ENCODE data around the gene CDAN1.

Gene CDAN1, protein sequence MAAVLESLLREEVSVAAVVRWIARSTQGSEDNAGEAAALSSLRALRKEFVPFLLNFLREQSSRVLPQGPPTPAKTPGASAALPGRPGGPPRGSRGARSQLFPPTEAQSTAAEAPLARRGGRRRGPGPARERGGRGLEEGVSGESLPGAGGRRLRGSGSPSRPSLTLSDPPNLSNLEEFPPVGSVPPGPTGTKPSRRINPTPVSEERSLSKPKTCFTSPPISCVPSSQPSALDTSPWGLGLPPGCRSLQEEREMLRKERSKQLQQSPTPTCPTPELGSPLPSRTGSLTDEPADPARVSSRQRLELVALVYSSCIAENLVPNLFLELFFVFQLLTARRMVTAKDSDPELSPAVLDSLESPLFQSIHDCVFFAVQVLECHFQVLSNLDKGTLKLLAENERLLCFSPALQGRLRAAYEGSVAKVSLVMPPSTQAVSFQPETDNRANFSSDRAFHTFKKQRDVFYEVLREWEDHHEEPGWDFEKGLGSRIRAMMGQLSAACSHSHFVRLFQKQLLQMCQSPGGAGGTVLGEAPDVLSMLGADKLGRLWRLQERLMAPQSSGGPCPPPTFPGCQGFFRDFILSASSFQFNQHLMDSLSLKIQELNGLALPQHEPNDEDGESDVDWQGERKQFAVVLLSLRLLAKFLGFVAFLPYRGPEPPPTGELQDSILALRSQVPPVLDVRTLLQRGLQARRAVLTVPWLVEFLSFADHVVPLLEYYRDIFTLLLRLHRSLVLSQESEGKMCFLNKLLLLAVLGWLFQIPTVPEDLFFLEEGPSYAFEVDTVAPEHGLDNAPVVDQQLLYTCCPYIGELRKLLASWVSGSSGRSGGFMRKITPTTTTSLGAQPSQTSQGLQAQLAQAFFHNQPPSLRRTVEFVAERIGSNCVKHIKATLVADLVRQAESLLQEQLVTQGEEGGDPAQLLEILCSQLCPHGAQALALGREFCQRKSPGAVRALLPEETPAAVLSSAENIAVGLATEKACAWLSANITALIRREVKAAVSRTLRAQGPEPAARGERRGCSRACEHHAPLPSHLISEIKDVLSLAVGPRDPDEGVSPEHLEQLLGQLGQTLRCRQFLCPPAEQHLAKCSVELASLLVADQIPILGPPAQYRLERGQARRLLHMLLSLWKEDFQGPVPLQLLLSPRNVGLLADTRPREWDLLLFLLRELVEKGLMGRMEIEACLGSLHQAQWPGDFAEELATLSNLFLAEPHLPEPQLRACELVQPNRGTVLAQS

DNA sequence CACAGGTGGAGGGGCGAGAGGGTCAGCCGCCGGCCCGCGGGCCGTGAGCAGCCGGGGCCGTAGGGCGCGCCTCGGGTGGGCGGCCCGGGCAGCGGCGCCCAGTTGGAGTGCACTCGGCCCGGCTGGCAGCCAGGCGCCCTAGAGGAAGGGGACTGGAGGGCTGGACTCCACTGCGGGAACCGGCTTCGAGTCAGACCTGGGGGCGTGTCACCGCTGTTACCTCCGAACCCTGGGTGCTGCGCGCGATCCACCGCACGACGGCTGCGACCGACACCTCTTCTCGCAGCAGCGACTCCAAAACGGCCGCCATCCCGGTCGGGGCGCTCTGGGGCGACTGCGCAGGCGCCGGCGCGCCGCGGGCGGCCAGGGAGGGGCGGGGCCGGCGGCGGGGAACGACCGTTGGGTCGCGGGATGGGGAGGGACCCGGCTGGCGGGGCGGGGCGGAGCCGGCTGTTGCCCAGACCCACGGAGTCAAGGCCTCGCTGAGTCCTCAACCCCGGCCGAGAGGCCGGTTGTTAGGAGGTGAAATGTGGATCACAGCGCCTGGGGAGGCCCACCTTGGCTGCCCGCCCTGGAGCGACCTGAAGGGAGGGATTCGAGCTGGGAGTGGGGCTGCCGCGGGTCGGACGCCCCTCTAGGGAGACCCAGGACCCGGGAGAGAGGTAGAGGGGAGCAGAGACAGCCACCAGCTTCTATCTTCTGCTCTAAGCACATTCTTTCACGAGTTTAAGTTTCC is at the start of gene CDAN1:
TSS of gene CDAN1 (minus strand) at position 336 of the 736 bp plus-strand sequence. CDS start at position 310, 26 bp downstream.
- POLR2A ChIA-PET, result interaction anchor here (0.6 kb wide), 1 partner anchor 196 kb away, joined by 3 read pairs; no protein-coding TSS in a partner anchor
- peak; percentile 92 for DNase-seq (ENCODE audit: extremely low spot score)
- CTCF ChIA-PET, result interaction anchor here (0.6 to 2.3 kb wide), 4 partner anchors 10 to 295 kb away, joined by 3 to 8 read pairs (median 3); no protein-coding TSS in a partner anchor
- TF ChIP-seq SP1 (IDR thresholded peaks at IDR 0.05), result no peak

DNA sequence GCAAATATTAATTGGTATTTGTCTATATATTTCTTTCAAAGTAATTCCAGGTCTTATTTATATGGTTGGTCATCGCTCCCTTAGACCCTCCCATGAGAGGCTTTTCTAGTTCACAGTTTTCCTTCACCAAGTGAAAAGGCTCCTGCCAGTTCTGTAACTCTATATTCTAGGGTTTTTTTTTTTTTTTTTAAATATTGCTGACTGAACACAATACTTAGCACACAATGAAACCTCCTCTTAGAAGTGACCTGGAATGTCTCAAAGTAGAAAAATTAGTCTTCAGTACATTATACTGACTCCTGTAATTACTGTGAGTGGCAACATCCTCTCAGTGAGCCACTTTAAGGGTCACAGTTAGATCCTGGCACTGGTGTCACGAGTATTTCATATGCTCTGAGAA is 48.6 kb upstream of the CDAN1 start:
- ChIA-PET CTCF (no interaction called here), POLR2A (no interaction called here)
- TF ChIP-seq NFRKB (IDR thresholded peaks at IDR 0.05), result no peak
- TF ChIP-seq SP1 (IDR thresholded peaks at IDR 0.05), result no peak
- TF ChIP-seq ARNT (IDR thresholded peaks at IDR 0.05), result no peak
- TF ChIP-seq ZNF384 (IDR thresholded peaks at IDR 0.05), result no peak
- no peak for TF ChIP-seq TARDBP (IDR thresholded peaks at IDR 0.05)
- TF ChIP-seq, protein P1, sequence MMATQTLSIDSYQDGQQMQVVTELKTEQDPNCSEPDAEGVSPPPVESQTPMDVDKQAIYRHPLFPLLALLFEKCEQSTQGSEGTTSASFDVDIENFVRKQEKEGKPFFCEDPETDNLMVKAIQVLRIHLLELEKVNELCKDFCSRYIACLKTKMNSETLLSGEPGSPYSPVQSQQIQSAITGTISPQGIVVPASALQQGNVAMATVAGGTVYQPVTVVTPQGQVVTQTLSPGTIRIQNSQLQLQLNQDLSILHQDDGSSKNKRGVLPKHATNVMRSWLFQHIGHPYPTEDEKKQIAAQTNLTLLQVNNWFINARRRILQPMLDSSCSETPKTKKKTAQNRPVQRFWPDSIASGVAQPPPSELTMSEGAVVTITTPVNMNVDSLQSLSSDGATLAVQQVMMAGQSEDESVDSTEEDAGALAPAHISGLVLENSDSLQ (IDR thresholded peaks at IDR 0.05), result no peak
- TF ChIP-seq ELF4 (IDR thresholded peaks at IDR 0.05), result no peak
- no peak for TF ChIP-seq FOXA1 (IDR thresholded peaks at IDR 0.05)
- no peak for TF ChIP-seq FOXM1 (IDR thresholded peaks at IDR 0.05; ENCODE audit: borderline replicate concordance)
- TF ChIP-seq CTBP1 (IDR thresholded peaks at IDR 0.05; ENCODE audit: borderline replicate concordance), result no peak
- no peak for TF ChIP-seq LEF1 (IDR thresholded peaks at IDR 0.05; ENCODE audit: borderline replicate concordance)
- TF ChIP-seq L3MBTL2 (conservative IDR thresholded peaks at IDR 0.05), result no peak
- no peak for TF ChIP-seq FOXK2 (IDR thresholded peaks at IDR 0.05)
- DNase-seq (ENCODE audit: extremely low spot score), result no peak

DNA sequence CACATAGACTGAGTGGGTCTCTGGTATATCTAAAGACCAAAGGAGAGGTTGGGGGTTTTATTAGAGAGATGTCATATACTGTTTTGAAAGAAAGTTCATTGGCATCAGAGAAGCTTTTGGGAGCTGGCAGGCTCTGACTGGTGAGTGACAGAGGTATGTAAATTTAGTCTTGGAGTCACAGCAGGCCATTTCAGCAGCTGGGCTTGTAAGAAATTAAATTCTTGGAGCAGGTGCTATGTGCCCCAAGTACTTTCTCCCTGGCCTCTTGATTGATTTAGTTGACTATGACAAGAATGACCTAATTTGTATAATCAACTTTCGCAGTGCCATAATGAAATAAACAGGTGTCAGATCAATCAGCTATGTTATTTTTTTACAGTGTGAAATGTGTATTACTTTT is 47.8 kb upstream of the CDAN1 start:
- no peak for DNase-seq (ENCODE audit: extremely low spot score)
- no peak for TF ChIP-seq ZNF384 (IDR thresholded peaks at IDR 0.05)
- TF ChIP-seq HDGF (IDR thresholded peaks at IDR 0.05; ENCODE audit: borderline replicate concordance), result no peak
- TF ChIP-seq TARDBP (IDR thresholded peaks at IDR 0.05), result no peak
- no peak for TF ChIP-seq SUZ12 (IDR thresholded peaks at IDR 0.05)
- no peak for TF ChIP-seq FOXA1 (IDR thresholded peaks at IDR 0.05)
- no peak for TF ChIP-seq L3MBTL2 (conservative IDR thresholded peaks at IDR 0.05)
- TF ChIP-seq, protein P1 (IDR thresholded peaks at IDR 0.05), result no peak
- no peak for TF ChIP-seq LEF1 (IDR thresholded peaks at IDR 0.05; ENCODE audit: borderline replicate concordance)
- TF ChIP-seq ARNT (IDR thresholded peaks at IDR 0.05), result no peak
- TF ChIP-seq ELF4 (IDR thresholded peaks at IDR 0.05), result no peak
- no peak for TF ChIP-seq SP1 (IDR thresholded peaks at IDR 0.05)
- no peak for TF ChIP-seq BHLHE40 (IDR thresholded peaks at IDR 0.05; ENCODE audit: borderline replicate concordance)
- no peak for TF ChIP-seq NFRKB (IDR thresholded peaks at IDR 0.05)
- no peak for TF ChIP-seq FOXK2 (IDR thresholded peaks at IDR 0.05)
- ChIA-PET CTCF (interaction anchor here (0.6 kb wide), 1 partner anchor 9 kb away, joined by 3 read pairs; no protein-coding TSS in a partner anchor), POLR2A (no interaction called here)

DNA sequence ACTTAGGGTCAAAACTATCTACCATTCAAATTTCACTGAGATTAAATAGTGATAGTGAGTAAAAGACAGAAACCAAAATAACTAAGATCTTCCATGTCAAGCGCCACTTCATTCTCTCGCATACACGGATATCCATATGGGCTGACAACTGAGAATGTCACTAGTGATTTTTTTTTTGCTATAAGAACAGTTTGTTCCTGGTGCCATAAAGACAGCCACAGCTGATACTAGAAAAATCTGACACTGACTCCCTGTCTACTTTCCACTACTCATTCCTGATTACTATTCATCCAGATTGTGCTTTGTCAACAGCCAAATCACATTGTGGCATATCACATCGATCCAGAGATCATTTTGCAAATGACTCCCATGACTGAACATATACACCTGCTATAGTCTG is 45.8 kb upstream of the CDAN1 start:
- ChIA-PET POLR2A (no interaction called here), CTCF (no interaction called here)
- DNase-seq (ENCODE audit: extremely low spot score), result no peak
- TF ChIP-seq FOXK2 (IDR thresholded peaks at IDR 0.05), result no peak
- TF ChIP-seq ARNT (IDR thresholded peaks at IDR 0.05), result no peak
- TF ChIP-seq SP1 (IDR thresholded peaks at IDR 0.05), result no peak
- TF ChIP-seq LEF1 (IDR thresholded peaks at IDR 0.05; ENCODE audit: borderline replicate concordance), result no peak
- no peak for TF ChIP-seq ZNF384 (IDR thresholded peaks at IDR 0.05)
- TF ChIP-seq ELF4 (IDR thresholded peaks at IDR 0.05), result no peak
- TF ChIP-seq NFRKB (IDR thresholded peaks at IDR 0.05), result no peak
- TF ChIP-seq SUZ12 (IDR thresholded peaks at IDR 0.05), result no peak
- TF ChIP-seq, protein P1 (IDR thresholded peaks at IDR 0.05), result no peak
- no peak for TF ChIP-seq L3MBTL2 (conservative IDR thresholded peaks at IDR 0.05)
- no peak for TF ChIP-seq FOXM1 (IDR thresholded peaks at IDR 0.05; ENCODE audit: borderline replicate concordance)
- no peak for TF ChIP-seq CTBP1 (IDR thresholded peaks at IDR 0.05; ENCODE audit: borderline replicate concordance)
- TF ChIP-seq BHLHE40 (IDR thresholded peaks at IDR 0.05; ENCODE audit: borderline replicate concordance), result no peak
- no peak for TF ChIP-seq HDGF (IDR thresholded peaks at IDR 0.05; ENCODE audit: borderline replicate concordance)
- TF ChIP-seq TARDBP (IDR thresholded peaks at IDR 0.05), result no peak
- TF ChIP-seq FOXA1 (IDR thresholded peaks at IDR 0.05), result no peak

DNA sequence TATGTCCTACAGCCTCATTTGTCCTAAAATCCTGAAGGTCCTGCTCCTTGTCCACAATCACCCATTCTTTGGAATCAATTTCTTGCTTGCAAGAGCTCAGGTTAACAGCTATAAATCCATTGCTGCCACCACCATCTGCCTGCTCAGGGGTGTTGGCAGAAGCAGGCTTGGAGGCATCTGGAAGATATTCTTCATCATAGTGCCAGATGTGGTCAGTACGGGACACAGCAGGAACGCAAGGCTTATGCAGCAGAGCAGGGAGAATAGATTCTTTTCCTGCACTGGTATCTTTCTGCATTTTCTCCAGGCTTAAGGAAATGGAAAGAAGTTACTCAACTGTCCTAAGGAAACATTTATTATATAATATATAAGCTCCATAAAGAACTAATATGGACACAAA is 38.5 kb upstream of the CDAN1 start:
- no peak for DNase-seq (ENCODE audit: extremely low spot score)
- ChIA-PET CTCF (interaction anchor here (0.6 kb wide), 1 partner anchor 9 kb away, joined by 3 read pairs; no protein-coding TSS in a partner anchor), POLR2A (no interaction called here)
- TF ChIP-seq LEF1 (IDR thresholded peaks at IDR 0.05; ENCODE audit: borderline replicate concordance), result no peak
- TF ChIP-seq, protein P1 (IDR thresholded peaks at IDR 0.05), result no peak
- TF ChIP-seq CTBP1 (IDR thresholded peaks at IDR 0.05; ENCODE audit: borderline replicate concordance), result no peak
- TF ChIP-seq ARNT (IDR thresholded peaks at IDR 0.05), result no peak
- TF ChIP-seq NFRKB (IDR thresholded peaks at IDR 0.05), result no peak
- TF ChIP-seq TARDBP (IDR thresholded peaks at IDR 0.05), result no peak
- no peak for TF ChIP-seq SUZ12 (IDR thresholded peaks at IDR 0.05)
- TF ChIP-seq BHLHE40 (IDR thresholded peaks at IDR 0.05; ENCODE audit: borderline replicate concordance), result no peak
- no peak for TF ChIP-seq HDGF (IDR thresholded peaks at IDR 0.05; ENCODE audit: borderline replicate concordance)
- no peak for TF ChIP-seq FOXA1 (IDR thresholded peaks at IDR 0.05)
- no peak for TF ChIP-seq ZNF384 (IDR thresholded peaks at IDR 0.05)
- no peak for TF ChIP-seq L3MBTL2 (conservative IDR thresholded peaks at IDR 0.05)
- no peak for TF ChIP-seq FOXK2 (IDR thresholded peaks at IDR 0.05)
- TF ChIP-seq ELF4 (IDR thresholded peaks at IDR 0.05), result no peak
- TF ChIP-seq SP1 (IDR thresholded peaks at IDR 0.05), result no peak
- TF ChIP-seq FOXM1 (IDR thresholded peaks at IDR 0.05; ENCODE audit: borderline replicate concordance), result no peak
